Measurements from ENCODE around the gene GPX2. TPM values are rescaled to one million over a fixed set of nuclear protein-coding genes. Genes with fewer than 3 reads are reported as not detected.

Gene GPX2
- total RNA-seq, 4 donors from 2014 or later = 115 to 286 (median 143) TPM

GRCh38 chr14:64927031-64927430, 15.5 kb downstream of the GPX2 start:
- H3K9me3 ChIP-seq = no peaks in the 10 kb centered on the region
- no peak overlapping the region for H3K4me3 ChIP-seq
- H3K4me1 ChIP-seq = peaks cover 0 to 19% (median 0%) of the 10 kb centered on the region in 4 donors
- H3K27me3 ChIP-seq = no peaks in the 10 kb centered on the region
- TF ChIP-seq CTCF (IDR thresholded peaks at IDR 0.05) (no peak), POLR2A (IDR thresholded peaks at IDR 0.05) (no peak)
- no peak overlapping the region for H3K27ac ChIP-seq
- no peak for DNase-seq
- H3K36me3 ChIP-seq = peaks cover 0 to 59% (median 0%) of the 10 kb centered on the region in 3 donors

GRCh38 chr14:64926398-64926995, 16.0 kb downstream of the GPX2 start:
- Histone ChIP-seq H3K4me3 (no peak overlapping the region), H3K36me3 (peaks cover 0 to 59% (median 0%) of the 10 kb centered on the region in 3 donors), H3K27ac (no peak overlapping the region), H3K27me3 (no peaks in the 10 kb centered on the region), H3K4me1 (peaks cover 0 to 18% (median 0%) of the 10 kb centered on the region in 4 donors), H3K9me3 (no peaks in the 10 kb centered on the region)
- DNase-seq = no peak
- TF ChIP-seq POLR2A (IDR thresholded peaks at IDR 0.05) = no peak
- TF ChIP-seq CTCF (IDR thresholded peaks at IDR 0.05) = no peak

GRCh38 chr14:64923015-64923414, 19.5 kb downstream of the GPX2 start:
- Histone ChIP-seq H3K4me1 (peaks cover 0 to 4% (median 0%) of the 10 kb centered on the region in 4 donors), H3K9me3 (no peaks in the 10 kb centered on the region), H3K27ac (no peak overlapping the region), H3K4me3 (no peak overlapping the region), H3K36me3 (peaks cover 0 to 44% (median 0%) of the 10 kb centered on the region in 3 donors), H3K27me3 (no peaks in the 10 kb centered on the region)
- DNase-seq = no peak
- TF ChIP-seq CTCF (IDR thresholded peaks at IDR 0.05) (no peak), POLR2A (IDR thresholded peaks at IDR 0.05) (no peak)

- Histone ChIP-seq H3K36me3 (peaks cover 0 to 18% (median 0%) of the 10 kb centered on the region in 3 donors), H3K27ac (no peak overlapping the region), H3K9me3 (no peaks in the 10 kb centered on the region), H3K4me1 (peaks cover 0 to 15% (median 4%) of the 10 kb centered on the region in 4 donors), H3K27me3 (no peaks in the 10 kb centered on the region), H3K4me3 (no peak overlapping the region)
- TF ChIP-seq POLR2A (IDR thresholded peaks at IDR 0.05) = no peak
- no peak for TF ChIP-seq CTCF (IDR thresholded peaks at IDR 0.05)
- no peak for DNase-seq
Observed at GRCh38 chr14:64920465-64920864, 22.1 kb downstream of the GPX2 start.

GRCh38 chr14:64919618-64920017, 22.9 kb downstream of the GPX2 start:
- Histone ChIP-seq H3K4me3 (no peak overlapping the region), H3K27me3 (no peaks in the 10 kb centered on the region), H3K36me3 (peaks cover 0 to 10% (median 0%) of the 10 kb centered on the region in 3 donors), H3K4me1 (peaks cover 0 to 20% (median 6%) of the 10 kb centered on the region in 4 donors), H3K9me3 (no peaks in the 10 kb centered on the region), H3K27ac (no peak overlapping the region)
- TF ChIP-seq CTCF (IDR thresholded peaks at IDR 0.05) = no peak
- no peak for TF ChIP-seq POLR2A (IDR thresholded peaks at IDR 0.05)
- no peak for DNase-seq

Data from Peyer's patch (tissue), 4 donors.